Neutrophil (primary cell): ENCODE data around the gene PKIB.
"Not testable (repeated sequence)": the region's sequence is repeated elsewhere in the genome, so short reads cannot be mapped to it uniquely, and the experiment has no call there.

Source experiments
- H3K27ac ChIP-seq: fragments of 200-600 bp; sonication (generic); 2 replicates; pipeline ENCODE4 v1.5.1; 2016; ENCODE audit warnings: mild to moderate bottlenecking, moderate library complexity
- H3K27me3 ChIP-seq: fragments of 200-600 bp; sonication (generic); 2 replicates; pipeline ENCODE4 v1.6.0; 2016; ENCODE audit warnings: mild to moderate bottlenecking
- H3K36me3 ChIP-seq: fragments of 200-600 bp; sonication (generic); 2 replicates; pipeline ENCODE4 v1.5.1; 2017
- H3K4me1 ChIP-seq, 2 experiments: fragments of 200-600 bp in 1 of 2; sonication (generic) in 1 of 2; 1 replicate in 1 of 2; 2 replicates in 1 of 2; pipeline versions ENCODE4 v1.5.1 to v1.6.1; 2013 to 2016; ENCODE audit warnings: low read depth in 1 of 2, low read length in 1 of 2, mild to moderate bottlenecking in 1 of 2, moderate library complexity in 1 of 2; ENCODE audit not compliant: control insufficient read depth in 1 of 2, insufficient read depth in 1 of 2
- H3K4me3 ChIP-seq, 2 experiments: fragments of 200-600 bp in 1 of 2; sonication (generic) in 1 of 2; 1 replicate in 1 of 2; 2 replicates in 1 of 2; pipeline ENCODE4 v1.5.1; 2013 to 2016; ENCODE audit warnings: low read depth in 1 of 2, low read length in 1 of 2, mild to moderate bottlenecking in 1 of 2, moderate library complexity in 1 of 2
- H3K9me3 ChIP-seq: fragments of 200-600 bp; sonication (generic); 2 replicates; pipeline ENCODE4 v1.5.1; 2016
- CTCF ChIP-seq: fragments of 200-600 bp; sonication (generic); IDR thresholded peaks from 2 replicates; pipeline ENCODE4 v1.5.1; 2016; ENCODE audit warnings: antibody characterized with exemption

The PKIB gene

GRCh38 chr6:122640366-122640765, 30.2 kb downstream of the PKIB start:
- H3K36me3 ChIP-seq, result no peaks in the 10 kb centered on the region
- no peaks in the 10 kb centered on the region for H3K4me1 ChIP-seq
- no peak overlapping the region for H3K4me3 ChIP-seq
- H3K27ac ChIP-seq, result no peak overlapping the region
- TF ChIP-seq CTCF, result no peak
- no peaks in the 10 kb centered on the region for H3K27me3 ChIP-seq
- no peaks in the 10 kb centered on the region for H3K9me3 ChIP-seq

GRCh38 chr6:122641819-122642218, 31.6 kb downstream of the PKIB start:
- no peaks in the 10 kb centered on the region for H3K36me3 ChIP-seq
- TF ChIP-seq CTCF, result no peak
- no peaks in the 10 kb centered on the region for H3K4me1 ChIP-seq
- no peak overlapping the region for H3K4me3 ChIP-seq
- H3K27me3 ChIP-seq, result no peaks in the 10 kb centered on the region
- H3K9me3 ChIP-seq, result no peaks in the 10 kb centered on the region
- no peak overlapping the region for H3K27ac ChIP-seq

DNA sequence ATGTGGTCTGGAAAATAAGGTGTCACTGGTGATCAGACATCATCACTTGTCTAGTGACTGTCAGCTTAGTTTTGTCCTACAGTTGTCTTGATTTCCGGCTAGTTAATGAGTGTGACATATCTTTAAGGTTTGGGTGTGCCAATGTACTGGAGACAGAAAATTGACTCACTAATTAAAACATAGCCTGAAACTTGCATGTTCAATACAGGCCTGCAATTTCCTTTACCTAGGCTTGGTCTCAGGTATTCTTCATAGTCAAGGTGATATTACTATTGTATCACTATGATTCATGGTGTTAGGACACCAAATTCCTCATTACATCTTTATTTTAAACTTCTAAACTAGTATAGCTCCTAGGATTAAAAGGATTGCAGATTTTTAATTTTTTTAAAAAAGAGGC, 32.4 kb downstream of the PKIB start:
- not testable (repeated sequence) for H3K4me1 ChIP-seq, H3K27ac ChIP-seq, H3K4me3 ChIP-seq, H3K9me3 ChIP-seq, H3K27me3 ChIP-seq, H3K36me3 ChIP-seq

DNA sequence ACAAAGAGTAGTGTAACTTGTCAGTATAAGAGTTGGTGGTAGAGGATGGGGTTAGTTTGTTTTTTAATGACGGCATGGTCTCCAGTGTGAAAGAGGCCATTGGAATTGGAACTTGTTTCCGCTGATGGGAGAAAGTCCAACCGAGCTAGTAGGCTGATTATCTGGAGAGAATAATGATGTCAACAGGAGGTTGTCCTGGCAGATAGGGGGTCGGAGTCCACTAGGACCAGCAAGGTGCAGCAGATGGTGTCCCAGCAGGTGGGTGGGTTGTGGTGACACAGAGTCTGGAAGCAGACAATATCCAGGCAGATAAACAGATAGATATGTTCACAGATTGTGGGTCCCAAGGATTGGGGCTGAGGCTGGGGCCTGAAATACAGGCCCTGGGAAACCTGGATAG, 35.1 kb downstream of the PKIB start:
- TF ChIP-seq CTCF, result no peak
- no peak overlapping the region for H3K27ac ChIP-seq
- no peaks in the 10 kb centered on the region for H3K27me3 ChIP-seq
- no peak overlapping the region for H3K4me3 ChIP-seq
- H3K36me3 ChIP-seq, result no peaks in the 10 kb centered on the region
- H3K4me1 ChIP-seq, result no peaks in the 10 kb centered on the region
- no peaks in the 10 kb centered on the region for H3K9me3 ChIP-seq

- no peak for TF ChIP-seq CTCF
- Histone ChIP-seq H3K27me3 (no peaks in the 10 kb centered on the region), H3K4me1 (no peaks in the 10 kb centered on the region), H3K9me3 (no peaks in the 10 kb centered on the region), H3K4me3 (no peak overlapping the region), H3K27ac (no peak overlapping the region), H3K36me3 (no peaks in the 10 kb centered on the region)
Measured at GRCh38 chr6:122647765-122648164, 37.6 kb downstream of the PKIB start.

DNA sequence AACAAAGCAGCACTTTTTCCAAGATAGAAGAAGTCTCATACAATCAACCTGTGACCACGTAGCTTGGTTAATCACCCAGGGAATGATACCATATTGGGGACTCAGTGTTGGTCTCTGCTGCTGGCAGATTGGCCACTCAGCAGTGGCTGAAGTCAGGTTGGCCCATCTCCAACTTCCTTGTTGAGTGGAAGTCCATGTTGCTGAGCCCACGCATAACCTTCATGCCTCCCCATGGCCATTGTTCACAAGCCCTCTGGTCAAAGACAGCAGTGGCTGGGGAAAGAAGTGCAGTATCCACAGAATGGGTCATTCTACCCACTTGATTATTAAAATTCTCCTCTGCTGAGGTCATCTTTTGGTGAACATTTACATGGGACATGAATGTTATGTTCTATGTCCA, 38.5 kb downstream of the PKIB start:
- Histone ChIP-seq H3K36me3 (no peaks in the 10 kb centered on the region), H3K9me3 (no peaks in the 10 kb centered on the region)

More for the DNA sequence above, 38.5 kb downstream of the PKIB start:
- Histone ChIP-seq H3K27me3 (no peaks in the 10 kb centered on the region), H3K27ac (no peak overlapping the region), H3K4me3 (no peak overlapping the region), H3K4me1 (no peaks in the 10 kb centered on the region)
- TF ChIP-seq CTCF, result no peak
